ENCODE measurements around the gene NXPE1. TPM values are rescaled to one million over a fixed set of nuclear protein-coding genes. Genes with fewer than 3 reads are reported as not detected.

NXPE1 gene
- total RNA-seq = not detected

DNA sequence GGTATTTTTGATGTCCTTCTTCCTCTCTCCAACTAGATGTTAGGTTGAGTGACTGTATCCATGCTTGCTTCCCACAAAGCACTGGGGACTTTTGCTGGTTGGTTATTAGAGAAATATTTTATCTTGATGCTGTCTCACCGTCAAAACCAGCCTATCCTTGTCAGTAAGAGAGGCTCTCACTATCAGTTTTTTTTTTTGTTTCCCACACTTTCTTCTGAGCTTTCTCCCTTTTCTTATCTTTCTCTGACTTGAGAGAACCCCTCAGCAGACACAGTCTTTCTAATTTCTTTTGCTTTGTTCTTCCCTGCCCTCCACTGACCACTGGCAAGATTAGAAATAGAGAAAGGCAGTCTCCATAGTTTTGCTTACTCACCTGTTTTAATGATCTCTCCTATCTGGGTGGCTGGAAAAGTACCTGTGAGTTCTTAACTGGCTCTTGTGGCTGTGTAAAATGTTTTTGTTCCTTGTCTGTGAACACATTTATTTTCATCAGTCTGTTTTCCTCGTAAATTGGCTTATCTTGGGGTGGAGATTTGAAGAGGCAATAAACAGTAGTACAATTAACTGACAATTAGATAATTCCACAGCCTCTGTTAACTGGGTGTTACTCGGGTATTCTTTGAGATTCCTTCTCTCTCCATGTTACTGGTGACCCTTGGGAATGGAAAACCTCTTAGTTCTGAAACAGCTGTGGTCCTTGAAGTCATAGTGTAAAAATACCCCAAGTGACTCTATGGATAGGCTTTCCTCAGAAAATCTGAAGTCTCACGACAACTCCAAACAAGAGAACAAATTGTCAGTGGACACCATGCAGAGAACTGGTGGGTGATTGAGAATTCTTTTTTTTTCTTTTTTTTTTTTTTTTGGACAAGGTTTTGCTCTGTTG is at the start of gene NXPE1:
TSS of gene NXPE1 (minus strand) at position 457 of the 886 bp plus-strand sequence. CDS start 8,680 bp downstream, outside the sequence.

DNA sequence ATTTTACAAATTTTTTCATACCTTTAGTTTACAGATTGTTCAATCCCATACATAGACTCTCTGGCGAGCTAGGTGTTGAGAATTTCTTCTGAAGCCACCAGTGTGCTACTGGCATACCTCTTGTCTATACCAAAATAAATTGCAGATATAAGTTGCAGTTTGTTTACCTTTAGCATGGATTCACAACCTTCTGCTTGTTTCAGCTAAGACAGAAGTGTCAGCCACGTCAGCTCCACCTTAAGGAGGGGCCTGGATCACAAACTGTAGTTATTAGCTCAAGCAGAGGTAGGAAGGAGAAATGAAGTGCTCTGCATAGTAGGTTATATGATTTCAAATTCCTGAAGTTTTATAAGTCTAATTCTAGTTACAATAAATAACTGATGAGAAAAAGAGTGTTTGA is 35.9 kb upstream of the NXPE1 start, which contains the start of gene NXPE4:
TSS of gene NXPE4 (minus strand) at position 216 of the 400 bp plus-strand sequence. CDS start 1,027 bp downstream, outside the sequence.

Small RNAs within 50 kb of the gene (small RNA-seq; reads per million reads assigned to genes)
- not detected for gene RF01210

Other genes starting within 250 kb of the NXPE1 start
- 14.1 TPM for gene C11orf71, start 159.4 kb downstream of the NXPE1 start, total RNA-seq
- 27.5 TPM for gene RBM7, start 159.2 kb downstream of the NXPE1 start, total RNA-seq
- 58.6 TPM for gene REXO2, start 120.4 kb downstream of the NXPE1 start, total RNA-seq
- gene NXPE4, start 35.9 kb upstream of the NXPE1 start, total RNA-seq = not detected
- gene NXPE2, start 118.6 kb upstream of the NXPE1 start, total RNA-seq = 1.4 TPM

All from diencephalon (tissue), 1 donor.